H1 (cell line): ENCODE data around the gene PRKCH. TPM values are rescaled to one million over a fixed set of nuclear protein-coding genes. Genes with fewer than 3 reads are reported as not detected.

Source experiments
- SRF ChIP-seq: IDR thresholded peaks from 2 replicates; pipeline ENCODE4 v1.6.1; 2011; ENCODE audit warnings: mild to moderate bottlenecking, low read depth, low read length, moderate library complexity
- polyA plus RNA-seq, 7 experiments: library from polyadenylated mRNA; depleted of rRNA in 3 of 7; stranded (reverse) in 5 of 7; unstranded in 2 of 7; fragments of >200 nt in 5 of 7; fragments of 200-250 nt in 2 of 7; gene quantifications; 1 replicate in 5 of 7; 2 replicates in 1 of 7; 4 replicates in 1 of 7; pipeline versions ENCODE4 v1.2.1 to v1.2.3, GENCODE V29; 2011 to 2013; ENCODE audit warnings: missing spikeins in 2 of 7, mixed read lengths in 2 of 7
- total RNA-seq: library from RNA; stranded (reverse); fragmentation: NEBNext Ultra II Directional; extraction: Animal tissue kit (Norgen Biotek cat#: 25700); gene quantifications from 2 replicates; pipeline ENCODE4 v1.2.1, GENCODE V29; 2021

The PRKCH gene
- total and polyA plus RNA-seq, 2 of the 8 experiments (the other 6 are each of a cell fraction or from before 2014, with no cell fraction given) = 6.4 to 7.0 TPM

DNA sequence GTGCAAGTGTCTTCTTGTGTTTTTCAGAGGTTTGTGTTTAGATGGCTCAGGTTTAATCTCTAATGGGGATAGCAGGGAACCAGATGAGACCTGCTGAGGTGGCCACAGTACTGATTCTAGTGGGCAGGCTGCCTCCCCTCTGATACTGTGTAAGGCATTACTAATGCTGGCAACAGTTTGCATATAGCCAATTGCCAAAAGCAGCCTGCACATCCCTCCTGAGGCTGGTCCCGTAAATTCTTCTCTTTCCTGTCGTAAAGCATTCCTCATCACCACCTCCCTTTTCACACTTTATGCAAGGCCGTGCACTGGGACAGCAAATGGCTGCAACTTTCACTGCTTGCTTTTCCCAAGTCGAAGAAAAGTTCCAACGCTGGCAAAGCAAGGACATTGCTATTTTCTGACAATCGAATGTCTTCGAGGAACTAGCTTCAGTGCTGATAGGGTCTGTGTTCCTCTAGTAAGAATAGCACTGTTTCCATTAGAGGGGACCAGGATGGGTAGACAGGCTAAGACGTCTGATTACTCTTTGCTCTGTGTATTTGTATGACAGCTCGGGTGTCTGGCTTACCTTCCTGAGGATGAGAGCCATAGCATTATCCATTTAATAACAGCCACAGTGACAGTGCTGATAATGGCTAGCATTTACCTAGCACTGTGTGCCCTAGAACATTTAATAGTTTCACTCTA lies 195.7 kb downstream of the PRKCH start (continued):
- no peak for TF ChIP-seq SRF
